Transverse colon (tissue), 4 donors: ENCODE measurements around the gene ZNF232.
"Not testable (repeated sequence)": the region's sequence is repeated elsewhere in the genome, so short reads cannot be mapped to it uniquely, and the experiment has no call there.

Experiments
- CTCF ChIP-seq, 5 experiments: fragments of 200-600 bp in 3 of 5; fragments of 450-650 bp in 2 of 5; sonication (generic) in 3 of 5; IDR thresholded peaks; 1 replicate in 2 of 5; 2 replicates in 3 of 5; pipeline ENCODE4 v1.5.1; 2016 to 2017; ENCODE audit warnings: antibody characterized with exemption in 5 of 5, inconsistent platforms in 3 of 5, mild to moderate bottlenecking in 2 of 5, moderate library complexity in 1 of 5
- EP300 ChIP-seq: sonication (generic); formaldehyde crosslinking; IDR thresholded peaks from one replicate; pipeline ENCODE4 v1.6.1; 2017; ENCODE audit warnings: antibody characterized with exemption, low read depth
- POLR2A ChIP-seq: fragments of 450-650 bp; IDR thresholded peaks from one replicate; pipeline ENCODE4 v1.6.1; 2016; ENCODE audit warnings: antibody characterized with exemption, mild to moderate bottlenecking, moderate library complexity
- POLR2AphosphoS5 ChIP-seq, 3 donors: sonication (generic); formaldehyde crosslinking; IDR thresholded peaks; one replicate each; pipeline ENCODE4 v1.6.1; 2016; ENCODE audit warnings: antibody characterized with exemption in 3 of 3

GRCh38 chr17:5136580-5137412 lies 25.1 kb upstream of the ZNF232 start:
- TF ChIP-seq CTCF (IDR thresholded peaks at IDR 0.05); POLR2A; EP300; POLR2AphosphoS5 (IDR thresholded peaks at IDR 0.05): not testable (repeated sequence)
